MM.1S (cell line): ENCODE data around the gene C1orf94.

Experiments
- DNase-seq: peaks from one replicate; pipeline ENCODE4 v3.0.0-alpha.2; 2015
- H2AFZ ChIP-seq: fragments of 300-600 bp; sonication (generic); 2 replicates; pipeline ENCODE4 v1.6.0; 2016; ENCODE audit warnings: antibody characterized with exemption, low read length
- H3F3A ChIP-seq: fragments of 300-600 bp; sonication (generic); 2 replicates; pipeline ENCODE4 v1.6.1; 2016; ENCODE audit warnings: mild to moderate bottlenecking, antibody characterized with exemption, low read length, moderate library complexity, mixed read lengths; ENCODE audit not compliant: insufficient read depth
- H3K27ac ChIP-seq: fragments of 300-600 bp; sonication (generic); 2 replicates; pipeline ENCODE4 v1.5.1; 2016; ENCODE audit warnings: mild to moderate bottlenecking, low read length
- H3K27me3 ChIP-seq: fragments of 300-600 bp; sonication (generic); replicated peaks from 2 replicates; pipeline ENCODE4 v1.6.0; 2016; ENCODE audit warnings: low read length; ENCODE audit not compliant: insufficient read depth
- H3K36me3 ChIP-seq: fragments of 300-600 bp; sonication (generic); replicated peaks from 2 replicates; pipeline ENCODE4 v1.6.1; 2016; ENCODE audit warnings: mild to moderate bottlenecking, low read length, mixed read lengths; ENCODE audit not compliant: insufficient read depth
- H3K4me1 ChIP-seq: fragments of 300-600 bp; sonication (generic); 2 replicates; pipeline ENCODE4 v1.6.1; 2016; ENCODE audit warnings: low read length, mixed read lengths
- H3K4me2 ChIP-seq: fragments of 300-600 bp; sonication (generic); 2 replicates; pipeline ENCODE4 v1.6.0; 2016; ENCODE audit warnings: low read depth, low read length
- H3K4me3 ChIP-seq: fragments of 300-600 bp; sonication (generic); 2 replicates; pipeline ENCODE4 v1.5.1; 2016; ENCODE audit warnings: low read length, mixed read lengths
- H3K79me2 ChIP-seq: fragments of 300-600 bp; sonication (generic); 2 replicates; pipeline ENCODE4 v1.6.1; 2016; ENCODE audit warnings: mixed run types, low read length, mixed read lengths
- H3K9ac ChIP-seq: fragments of 300-600 bp; sonication (generic); 2 replicates; pipeline ENCODE4 v1.6.1; 2016; ENCODE audit warnings: low read length, mixed read lengths
- H3K9me2 ChIP-seq: fragments of 300-600 bp; sonication (generic); replicated peaks from 2 replicates; pipeline ENCODE4 v1.6.1; 2016; ENCODE audit warnings: mild to moderate bottlenecking, low read length, mixed read lengths; ENCODE audit not compliant: insufficient read depth
- H3K9me3 ChIP-seq: fragments of 300-600 bp; sonication (generic); replicated peaks from 2 replicates; pipeline ENCODE4 v1.6.1; 2016; ENCODE audit warnings: mild to moderate bottlenecking, low read length, mixed read lengths; ENCODE audit not compliant: insufficient read depth
- H4K20me1 ChIP-seq: fragments of 300-600 bp; sonication (generic); 2 replicates; pipeline ENCODE4 v1.6.1; 2016; ENCODE audit warnings: mild to moderate bottlenecking, low read length, moderate library complexity, mixed read lengths; ENCODE audit not compliant: insufficient read depth
- CTCF ChIP-seq: fragments of 300-600 bp; sonication (generic); IDR thresholded peaks from 2 replicates; pipeline ENCODE4 v1.5.1; 2016; ENCODE audit warnings: antibody characterized with exemption, low read length, mixed read lengths
- EZH2 ChIP-seq: fragments of 300-600 bp; sonication (generic); optimal IDR thresholded peaks from 2 replicates; pipeline ENCODE3; 2017; ENCODE audit warnings: low read depth, mild to moderate bottlenecking, antibody characterized with exemption, low read length, mixed read lengths
- EZH2phosphoT487 ChIP-seq: fragments of 300-600 bp; sonication (generic); IDR thresholded peaks from 2 replicates; pipeline ENCODE4 v1.6.1; 2018; ENCODE audit warnings: antibody characterized with exemption, low read length

C1orf94 gene

GRCh38 chr1:34262921-34263320 is 86.2 kb downstream of the C1orf94 start:
- no peak overlapping the region for H3K4me2 ChIP-seq
- DNase-seq = no peak
- H3K27ac ChIP-seq = no peak overlapping the region
- no peaks in the 10 kb centered on the region for H3K9me2 ChIP-seq
- no peak overlapping the region for H3K4me3 ChIP-seq
- no peak overlapping the region for H3K9ac ChIP-seq
- TF ChIP-seq EZH2 (no peak), EZH2phosphoT487 (no peak), CTCF (no peak)
- no peaks in the 10 kb centered on the region for H3K9me3 ChIP-seq
- no peaks in the 10 kb centered on the region for H3K36me3 ChIP-seq
- H3K79me2 ChIP-seq = no peaks in the 10 kb centered on the region
- no peak overlapping the region for H2AFZ ChIP-seq
- H4K20me1 ChIP-seq = no peaks in the 10 kb centered on the region
- peaks cover 40% of the 10 kb centered on the region for H3K27me3 ChIP-seq
- no peaks in the 10 kb centered on the region for H3F3A ChIP-seq
- H3K4me1 ChIP-seq = no peaks in the 10 kb centered on the region

GRCh38 chr1:34263406-34263805 is 86.7 kb downstream of the C1orf94 start:
- H3K36me3 ChIP-seq = no peaks in the 10 kb centered on the region
- no peak for DNase-seq
- no peak overlapping the region for H2AFZ ChIP-seq
- H3K27ac ChIP-seq = no peak overlapping the region
- no peaks in the 10 kb centered on the region for H3K4me1 ChIP-seq
- no peak overlapping the region for H3K9ac ChIP-seq
- no peak overlapping the region for H3K4me2 ChIP-seq
- no peaks in the 10 kb centered on the region for H3K79me2 ChIP-seq
- H3K9me3 ChIP-seq = no peaks in the 10 kb centered on the region
- no peaks in the 10 kb centered on the region for H4K20me1 ChIP-seq
- H3F3A ChIP-seq = no peaks in the 10 kb centered on the region
- TF ChIP-seq EZH2 (no peak), CTCF (no peak), EZH2phosphoT487 (no peak)
- no peak overlapping the region for H3K4me3 ChIP-seq
- no peaks in the 10 kb centered on the region for H3K9me2 ChIP-seq
- H3K27me3 ChIP-seq = peaks cover 37% of the 10 kb centered on the region

- no peak overlapping the region for H3K27ac ChIP-seq
- H2AFZ ChIP-seq = no peak overlapping the region
- H3K4me1 ChIP-seq = no peaks in the 10 kb centered on the region
- no peak overlapping the region for H3K4me2 ChIP-seq
- no peaks in the 10 kb centered on the region for H3K79me2 ChIP-seq
- no peaks in the 10 kb centered on the region for H4K20me1 ChIP-seq
- peaks cover 30% of the 10 kb centered on the region for H3K27me3 ChIP-seq
- no peak overlapping the region for H3K4me3 ChIP-seq
- H3F3A ChIP-seq = no peaks in the 10 kb centered on the region
- no peak overlapping the region for H3K9ac ChIP-seq
- H3K9me3 ChIP-seq = no peaks in the 10 kb centered on the region
- H3K9me2 ChIP-seq = no peaks in the 10 kb centered on the region
- H3K36me3 ChIP-seq = no peaks in the 10 kb centered on the region
- TF ChIP-seq CTCF (no peak), EZH2 (no peak), EZH2phosphoT487 (no peak)
- DNase-seq = no peak
These were observed 88.7 kb downstream of the C1orf94 start for GRCh38 chr1:34265396-34265795.
